HG03025 (cell line): ENCODE measurements around the gene EMC9.

Source experiments
- ATAC-seq: cut with Tn5 transposase; IDR thresholded peaks from one replicate; pipeline ENCODE4 v1.9.1; 2021; ENCODE audit warnings: mild to moderate bottlenecking, moderate library complexity; ENCODE audit not compliant: unreplicated experiment, low FRiP score

EMC9 gene

GRCh38 chr14:24093901-24094840 lies 47.2 kb downstream of the EMC9 start, which contains the start of gene PCK2:
Gene PCK2, plus strand, starts transcription at chr14:24094311. Its CDS starts 95 bp downstream, at chr14:24094406.
- peak; percentile 48 for ATAC-seq

DNA sequence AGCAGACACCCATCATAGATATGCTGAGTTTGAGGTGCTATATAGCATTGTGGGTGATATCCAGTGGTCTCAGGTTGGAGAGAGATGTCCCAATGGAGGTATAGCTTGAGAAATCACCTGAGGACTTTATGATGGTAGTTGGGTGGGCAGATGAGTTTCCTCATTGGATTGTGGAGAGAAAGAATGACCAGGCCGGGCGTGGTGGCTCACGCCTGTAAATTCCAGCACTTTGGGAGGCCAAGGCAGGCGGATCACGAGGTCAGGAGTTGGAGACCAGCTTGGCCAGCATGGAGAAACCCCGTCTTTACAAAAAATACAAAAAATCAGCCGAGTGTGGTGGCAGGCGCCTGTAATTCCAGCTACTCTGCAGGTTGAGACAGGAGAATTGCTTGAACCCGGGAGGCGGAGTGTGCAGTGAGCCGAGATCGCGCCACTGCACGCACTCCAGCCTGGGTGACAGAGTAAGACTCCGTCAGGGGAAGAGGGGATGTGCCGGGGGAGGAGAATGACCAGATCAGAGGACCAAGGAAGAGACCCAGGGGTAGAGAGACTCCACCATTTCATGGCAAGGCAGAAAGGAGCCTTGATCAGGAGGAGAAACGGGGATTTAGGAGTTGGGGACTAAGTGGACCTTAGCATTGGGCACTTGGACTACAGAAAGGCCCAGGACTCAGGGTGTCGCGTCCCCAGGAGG lies 48.0 kb downstream of the EMC9 start:
- ATAC-seq: no peak

GRCh38 chr14:24092505-24093206 lies 48.7 kb downstream of the EMC9 start:
- ATAC-seq: no peak

DNA sequence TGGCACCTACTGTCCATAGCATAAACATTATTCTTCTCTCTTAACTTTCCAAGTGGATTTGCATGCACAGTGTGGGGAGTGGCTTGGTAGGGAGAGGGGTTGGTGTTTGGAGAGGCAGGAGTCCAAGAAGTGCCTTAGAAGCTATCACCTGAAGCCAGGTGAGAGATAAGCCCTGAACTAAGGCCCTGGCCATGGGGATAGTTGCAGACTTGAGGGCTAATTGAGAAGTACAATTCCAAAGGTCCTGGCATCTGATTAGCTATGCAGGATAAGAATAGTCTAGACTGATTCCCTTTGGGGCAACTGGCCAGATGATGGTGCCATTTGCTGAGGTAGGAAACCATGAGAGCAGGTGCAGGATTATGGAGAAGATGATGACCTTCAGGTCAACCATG lies 49.3 kb downstream of the EMC9 start:
- ATAC-seq: no peak

- no peak for ATAC-seq
These were observed 51.5 kb downstream of the EMC9 start for GRCh38 chr14:24089890-24090289.
